Rectal smooth muscle tissue (tissue), 1 donor: ENCODE data around the gene KCNK7.

ENCODE experiments used
- H3K27ac ChIP-seq: one replicate; pipeline ENCODE4 v1.7.0; 2013; ENCODE audit warnings: low read depth, low read length, inconsistent platforms
- H3K27me3 ChIP-seq: one replicate; pipeline ENCODE4 v1.7.0; 2013; ENCODE audit warnings: low read length; ENCODE audit not compliant: control insufficient read depth, insufficient read depth
- H3K36me3 ChIP-seq: one replicate; pipeline ENCODE4 v1.7.0; 2013; ENCODE audit warnings: low read length; ENCODE audit not compliant: control insufficient read depth, insufficient read depth
- H3K4me1 ChIP-seq: one replicate; pipeline ENCODE4 v1.7.0; 2013; ENCODE audit warnings: low read length; ENCODE audit not compliant: control insufficient read depth, insufficient read depth
- H3K4me3 ChIP-seq: one replicate; pipeline ENCODE4 v1.7.0; 2013; ENCODE audit warnings: low read length
- H3K9ac ChIP-seq: one replicate; pipeline ENCODE4 v1.7.0; 2013; ENCODE audit warnings: low read length

The KCNK7 gene

DNA sequence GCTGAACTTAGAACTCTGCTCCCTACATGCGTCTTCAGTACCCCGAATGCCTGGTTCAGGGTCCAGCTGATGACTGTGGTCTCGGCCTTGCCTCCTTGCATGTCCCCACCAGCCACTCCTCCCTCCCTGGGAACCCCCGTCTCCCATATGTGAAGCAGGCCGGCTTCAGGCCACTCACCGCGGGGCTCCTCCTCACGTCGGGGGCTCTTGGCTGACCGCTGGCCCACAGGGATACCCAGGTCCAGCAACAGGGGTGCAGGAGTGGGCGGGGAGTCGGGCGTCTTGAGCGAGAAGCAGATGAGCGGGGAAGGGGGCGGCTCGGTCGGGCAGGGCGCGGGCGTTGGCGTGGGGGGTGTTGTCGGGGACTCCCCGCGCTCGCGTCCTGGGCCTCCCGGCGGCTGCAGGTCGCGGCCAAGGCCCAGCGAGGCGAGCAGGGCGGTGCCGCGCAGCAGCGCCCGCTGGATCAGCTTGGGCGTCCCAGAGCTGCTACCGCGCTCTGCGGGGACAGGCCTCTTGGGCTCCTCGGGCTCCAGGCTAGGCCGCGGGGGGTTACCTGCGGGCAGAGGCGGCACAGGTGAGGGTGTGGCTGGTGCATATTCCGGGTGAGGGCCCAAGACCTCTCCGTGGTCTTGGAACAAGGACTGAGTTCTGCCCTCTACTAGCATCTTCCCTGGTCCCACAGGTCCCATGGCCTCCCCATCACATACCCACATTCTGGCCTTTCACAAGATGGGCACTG, 3.8 kb upstream of the KCNK7 start:
- Histone ChIP-seq H3K27ac (no peak overlapping the region), H3K27me3 (no peaks in the 10 kb centered on the region), H3K9ac (no peak overlapping the region), H3K4me3 (no peak overlapping the region), H3K4me1 (no peaks in the 10 kb centered on the region), H3K36me3 (peaks cover 25% of the 10 kb centered on the region)

DNA sequence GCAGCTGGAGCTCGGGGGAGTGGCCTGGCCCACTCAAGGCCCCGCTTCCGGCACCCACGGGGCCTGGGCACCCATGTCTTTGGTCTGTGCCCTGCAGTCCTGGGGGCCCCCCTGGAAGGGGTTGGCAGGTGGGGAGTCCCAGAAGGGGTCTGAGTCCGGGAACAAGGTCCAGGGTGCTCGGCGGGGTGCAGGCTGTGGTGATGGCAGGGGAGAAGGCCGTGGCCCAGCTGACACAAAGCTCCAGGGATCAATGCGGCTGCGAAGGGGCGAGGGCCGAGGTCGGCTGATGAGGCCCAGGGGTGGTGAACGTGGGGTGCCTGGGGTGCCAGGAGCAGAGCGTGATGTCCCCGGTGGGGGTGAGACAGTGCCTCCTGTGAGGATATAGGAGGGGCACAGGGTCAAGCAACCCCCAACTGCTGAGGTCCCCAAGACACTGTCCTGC, 2.7 kb upstream of the KCNK7 start:
- peaks cover 5% of the 10 kb centered on the region for H3K4me1 ChIP-seq
- no peak overlapping the region for H3K27ac ChIP-seq
- peaks cover 18% of the 10 kb centered on the region for H3K36me3 ChIP-seq
- H3K4me3 ChIP-seq: no peak overlapping the region
- no peaks in the 10 kb centered on the region for H3K27me3 ChIP-seq
- H3K9ac ChIP-seq: no peak overlapping the region

DNA sequence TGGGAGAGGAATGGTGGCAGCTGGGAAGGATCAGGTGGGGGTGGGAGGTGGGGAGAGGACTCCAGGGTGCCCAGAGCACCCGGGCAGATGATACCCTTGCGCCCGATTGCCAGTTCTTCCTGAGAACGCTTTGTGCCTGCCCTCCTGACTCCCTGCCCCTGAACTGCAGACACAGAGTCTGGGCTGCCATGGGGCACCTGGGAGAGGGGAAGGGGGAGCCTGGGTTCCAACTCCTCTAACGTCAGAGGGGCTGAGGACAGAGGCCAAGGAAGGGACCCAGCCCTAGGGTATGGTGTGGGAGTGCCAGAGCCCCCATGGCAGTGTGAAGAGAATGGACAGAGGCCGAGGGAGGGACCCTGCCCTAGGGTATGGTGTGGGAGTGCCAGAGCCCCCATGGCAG, 920 bp upstream of the KCNK7 start:
- Histone ChIP-seq H3K9ac (no peak overlapping the region), H3K27me3 (no peaks in the 10 kb centered on the region), H3K4me1 (peaks cover 8% of the 10 kb centered on the region), H3K36me3 (peaks cover 20% of the 10 kb centered on the region), H3K4me3 (no peak overlapping the region), H3K27ac (no peak overlapping the region)

DNA sequence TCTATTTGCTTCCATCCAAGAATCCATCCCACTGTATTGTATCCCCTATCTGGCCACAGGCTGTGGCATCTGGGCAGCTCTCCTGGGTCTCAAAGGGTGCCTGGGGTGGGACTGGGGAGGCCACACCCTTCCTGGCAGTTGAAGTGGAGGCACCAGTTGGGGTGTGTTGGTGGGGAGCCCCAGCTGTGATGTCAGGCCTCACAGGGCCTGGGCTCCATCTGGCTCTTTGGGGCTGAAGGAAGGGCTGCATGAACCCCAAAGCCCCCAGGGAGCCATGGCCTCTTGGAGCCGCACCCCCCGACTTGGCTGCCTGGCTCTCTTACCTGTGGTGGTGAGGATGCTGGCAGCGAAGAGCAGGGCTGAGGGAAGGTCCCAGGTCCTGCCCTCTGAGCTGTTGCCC, 469 bp downstream of the KCNK7 start:
- no peaks in the 10 kb centered on the region for H3K27me3 ChIP-seq
- peaks cover 8% of the 10 kb centered on the region for H3K4me1 ChIP-seq
- H3K36me3 ChIP-seq: peaks cover 20% of the 10 kb centered on the region
- H3K27ac ChIP-seq: peak overlapping the region; percentile 7
- no peak overlapping the region for H3K4me3 ChIP-seq
- H3K9ac ChIP-seq: no peak overlapping the region

DNA sequence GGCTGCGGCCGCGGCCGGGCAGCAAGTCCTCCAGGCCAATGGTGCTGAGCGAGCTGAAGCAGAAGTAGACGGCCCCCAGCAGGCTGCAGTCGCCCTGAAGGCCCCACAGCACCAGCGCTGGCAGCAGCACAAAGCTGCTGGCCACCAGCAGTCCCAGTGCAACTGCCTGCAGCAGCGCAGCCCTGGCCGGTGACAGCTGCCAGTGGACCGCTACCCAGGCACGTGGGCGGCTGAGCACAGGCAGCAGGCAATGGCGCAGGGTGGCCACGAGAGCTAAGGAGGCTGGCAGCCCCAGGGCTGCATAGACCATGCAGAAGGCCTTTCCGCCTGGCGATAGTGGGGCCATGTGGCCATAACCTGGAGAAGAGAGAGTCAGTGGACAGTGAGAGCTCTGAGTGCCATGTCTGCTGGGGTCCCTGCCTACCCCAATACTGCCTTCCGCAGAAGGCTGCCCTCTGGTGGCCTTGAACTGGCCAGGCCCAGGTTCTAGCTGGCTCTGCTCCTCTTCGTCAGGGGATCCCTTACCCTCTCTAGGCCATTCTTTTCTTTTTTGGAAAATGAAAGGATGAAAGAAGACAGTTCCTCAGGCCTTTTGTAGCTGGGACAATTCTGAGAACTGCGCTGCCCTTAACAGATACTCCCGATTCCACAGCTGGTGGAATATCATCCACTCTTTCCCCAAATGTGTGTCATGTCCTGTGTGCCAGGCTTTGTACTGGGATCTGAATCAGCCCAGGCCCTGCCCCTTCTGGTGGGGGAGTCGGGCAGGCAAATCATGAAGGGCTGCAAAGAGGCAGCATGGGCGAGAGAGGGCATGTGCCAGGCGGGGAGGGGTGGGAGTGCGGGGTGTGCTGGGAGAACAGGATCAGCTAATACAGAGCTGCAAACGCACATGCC, 1.8 kb downstream of the KCNK7 start:
- peaks cover 21% of the 10 kb centered on the region for H3K36me3 ChIP-seq
- no peaks in the 10 kb centered on the region for H3K27me3 ChIP-seq
- no peak overlapping the region for H3K9ac ChIP-seq
- H3K4me1 ChIP-seq: peaks cover 8% of the 10 kb centered on the region
- no peak overlapping the region for H3K4me3 ChIP-seq
- peak overlapping the region; percentile 61 for H3K27ac ChIP-seq

DNA sequence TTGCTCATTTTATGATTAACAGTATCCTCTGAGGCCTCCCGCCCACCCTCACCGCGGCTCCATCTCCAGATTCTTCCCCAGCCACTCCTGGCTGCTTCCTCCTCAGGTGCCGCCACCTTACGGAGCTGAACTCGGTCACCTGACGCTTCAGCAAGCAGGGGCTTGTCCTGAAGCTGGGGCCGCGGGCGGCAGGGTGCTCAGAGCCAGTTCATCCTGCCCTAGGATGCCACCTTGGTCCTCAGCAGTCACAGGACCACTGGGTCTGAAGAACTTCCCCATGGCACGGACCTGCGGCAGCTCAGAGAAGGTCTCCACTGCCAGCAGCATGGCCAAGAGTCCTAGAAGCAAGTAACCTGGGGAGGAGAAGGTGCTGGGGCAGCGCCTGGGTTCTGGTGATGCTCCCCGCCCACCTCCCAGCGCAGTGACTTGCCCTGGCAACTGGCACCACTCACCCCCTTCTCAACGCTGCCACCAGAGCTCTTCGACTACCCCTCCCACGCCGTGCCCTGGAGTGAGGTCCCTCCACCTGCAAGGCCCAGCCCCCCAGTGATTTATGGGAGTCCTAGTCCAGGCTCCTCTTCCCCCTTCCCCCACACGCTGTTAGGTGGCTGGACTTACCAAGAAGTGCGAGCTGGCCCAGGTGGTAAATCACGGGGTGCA, 2.6 kb downstream of the KCNK7 start:
- Histone ChIP-seq H3K9ac (no peak overlapping the region), H3K4me3 (peak overlapping the region; percentile 8), H3K36me3 (peaks cover 14% of the 10 kb centered on the region), H3K4me1 (peaks cover 14% of the 10 kb centered on the region), H3K27ac (peak overlapping the region; percentile 16), H3K27me3 (no peaks in the 10 kb centered on the region)

DNA sequence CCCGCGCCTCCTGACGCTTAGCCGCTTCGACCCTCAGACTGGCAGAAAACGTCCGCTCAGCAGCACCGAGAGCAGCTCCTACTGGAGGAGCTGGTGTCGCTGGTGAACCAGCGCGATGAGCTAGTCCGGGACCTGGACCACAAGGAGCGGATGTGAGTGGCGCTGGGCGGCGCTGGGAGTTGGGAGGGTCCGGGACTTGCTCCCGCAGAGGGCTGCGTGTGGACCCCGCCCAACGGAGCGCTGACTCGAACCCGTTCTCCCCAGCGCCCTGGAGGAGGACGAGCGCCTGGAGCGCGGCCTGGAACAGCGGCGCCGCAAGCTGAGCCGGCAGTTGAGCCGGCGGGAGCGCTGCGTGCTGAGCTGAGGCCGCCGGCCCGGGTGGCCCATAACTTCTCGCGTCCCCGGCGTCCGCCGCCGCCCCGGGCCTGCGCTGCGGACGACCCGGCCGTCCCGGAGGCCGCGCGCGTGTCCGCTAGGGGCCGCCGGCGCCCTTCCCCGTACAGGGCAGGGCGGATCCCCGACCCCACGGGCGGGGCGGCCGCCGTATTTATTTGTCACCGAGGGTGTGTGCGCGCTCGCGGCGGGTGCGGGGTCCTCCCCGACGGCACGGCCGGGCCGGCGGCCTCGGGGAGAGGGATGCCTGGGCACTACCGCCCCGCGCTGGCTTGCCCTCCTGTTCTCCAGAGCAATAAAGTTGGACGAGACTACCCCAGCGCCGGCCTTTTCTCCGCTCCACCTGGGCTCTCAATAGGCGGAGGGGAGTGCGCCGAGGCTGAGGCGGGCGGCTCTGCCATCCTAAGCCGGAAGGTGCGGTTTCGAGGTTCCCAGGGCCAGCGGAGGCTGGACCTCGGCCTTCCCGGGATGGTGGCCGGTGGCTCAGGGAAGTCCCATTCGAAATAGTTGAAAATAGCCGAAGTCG, 3.4 kb downstream of the KCNK7 start:
- peak overlapping the region; percentile 8 for H3K4me3 ChIP-seq
- H3K27ac ChIP-seq: no peak overlapping the region
- no peaks in the 10 kb centered on the region for H3K27me3 ChIP-seq
- H3K4me1 ChIP-seq: peaks cover 21% of the 10 kb centered on the region
- peaks cover 11% of the 10 kb centered on the region for H3K36me3 ChIP-seq
- H3K9ac ChIP-seq: no peak overlapping the region

DNA sequence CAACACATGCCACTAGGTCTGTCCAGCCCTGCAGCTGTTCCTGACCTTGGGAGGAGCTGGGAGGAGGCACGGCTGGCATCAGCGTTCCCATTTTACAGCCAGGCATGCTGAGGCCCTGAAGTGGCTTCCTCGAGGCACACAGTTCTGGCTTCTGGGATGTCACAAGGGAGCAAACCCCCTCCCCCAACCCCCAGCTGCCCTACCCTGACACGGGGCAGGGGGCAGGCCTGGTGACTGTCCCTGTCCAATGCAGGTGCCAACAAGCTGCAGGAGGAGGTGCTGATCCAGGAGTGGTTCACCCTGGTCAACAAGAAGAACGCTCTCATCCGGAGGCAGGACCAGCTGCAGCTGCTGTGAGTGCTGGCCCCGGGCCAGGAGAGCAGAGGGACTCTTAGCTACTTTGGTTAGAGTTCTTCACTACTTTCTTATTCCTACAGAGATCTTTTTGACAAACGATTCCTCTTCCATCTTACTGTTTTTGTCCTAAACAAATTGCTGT, 5.3 kb downstream of the KCNK7 start:
- Histone ChIP-seq H3K27me3 (no peaks in the 10 kb centered on the region), H3K27ac (no peak overlapping the region), H3K4me3 (no peak overlapping the region), H3K36me3 (peaks cover 16% of the 10 kb centered on the region), H3K4me1 (peaks cover 27% of the 10 kb centered on the region), H3K9ac (no peak overlapping the region)

DNA sequence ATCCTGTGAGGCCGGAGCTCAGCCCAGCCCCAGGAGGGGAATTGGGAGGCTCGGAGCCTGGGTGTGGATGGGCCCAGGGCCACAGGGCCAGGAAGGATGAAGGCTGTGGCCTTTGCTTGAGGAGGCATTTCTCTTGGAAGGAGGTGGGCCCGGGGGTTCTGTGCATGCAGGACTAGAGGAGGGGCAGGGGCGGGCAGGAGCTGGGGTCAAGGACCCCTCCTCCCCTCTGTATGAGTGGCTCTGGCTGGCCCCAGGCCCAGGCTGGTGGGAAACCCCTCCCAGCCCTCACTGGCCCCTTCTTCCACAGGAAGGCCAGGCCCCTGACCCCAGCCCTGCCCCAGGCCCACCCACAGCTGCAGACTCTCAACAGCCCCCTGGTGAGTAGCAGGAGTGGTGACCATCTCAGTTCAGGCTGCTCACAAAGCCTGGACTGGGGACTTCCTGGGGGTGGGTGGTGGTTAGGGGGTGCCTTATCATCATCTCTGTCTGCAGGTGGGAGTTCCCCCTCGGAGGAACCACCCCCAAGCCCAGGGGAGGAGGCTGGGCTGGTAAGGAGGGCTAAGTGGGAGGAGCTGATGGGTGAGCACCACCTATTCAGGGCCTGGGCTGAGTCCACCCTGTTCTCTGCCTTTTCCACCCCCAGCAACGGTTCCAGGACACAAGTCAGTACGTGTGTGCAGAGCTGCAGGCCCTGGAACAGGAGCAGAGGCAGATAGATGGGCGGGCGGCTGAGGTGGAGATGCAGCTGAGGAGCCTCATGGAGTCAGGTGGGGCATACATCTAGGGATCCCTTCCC, 6.0 kb downstream of the KCNK7 start:
- H3K4me1 ChIP-seq: peaks cover 27% of the 10 kb centered on the region
- no peak overlapping the region for H3K4me3 ChIP-seq
- H3K9ac ChIP-seq: no peak overlapping the region
- peaks cover 16% of the 10 kb centered on the region for H3K36me3 ChIP-seq
- H3K27me3 ChIP-seq: no peaks in the 10 kb centered on the region
- no peak overlapping the region for H3K27ac ChIP-seq

DNA sequence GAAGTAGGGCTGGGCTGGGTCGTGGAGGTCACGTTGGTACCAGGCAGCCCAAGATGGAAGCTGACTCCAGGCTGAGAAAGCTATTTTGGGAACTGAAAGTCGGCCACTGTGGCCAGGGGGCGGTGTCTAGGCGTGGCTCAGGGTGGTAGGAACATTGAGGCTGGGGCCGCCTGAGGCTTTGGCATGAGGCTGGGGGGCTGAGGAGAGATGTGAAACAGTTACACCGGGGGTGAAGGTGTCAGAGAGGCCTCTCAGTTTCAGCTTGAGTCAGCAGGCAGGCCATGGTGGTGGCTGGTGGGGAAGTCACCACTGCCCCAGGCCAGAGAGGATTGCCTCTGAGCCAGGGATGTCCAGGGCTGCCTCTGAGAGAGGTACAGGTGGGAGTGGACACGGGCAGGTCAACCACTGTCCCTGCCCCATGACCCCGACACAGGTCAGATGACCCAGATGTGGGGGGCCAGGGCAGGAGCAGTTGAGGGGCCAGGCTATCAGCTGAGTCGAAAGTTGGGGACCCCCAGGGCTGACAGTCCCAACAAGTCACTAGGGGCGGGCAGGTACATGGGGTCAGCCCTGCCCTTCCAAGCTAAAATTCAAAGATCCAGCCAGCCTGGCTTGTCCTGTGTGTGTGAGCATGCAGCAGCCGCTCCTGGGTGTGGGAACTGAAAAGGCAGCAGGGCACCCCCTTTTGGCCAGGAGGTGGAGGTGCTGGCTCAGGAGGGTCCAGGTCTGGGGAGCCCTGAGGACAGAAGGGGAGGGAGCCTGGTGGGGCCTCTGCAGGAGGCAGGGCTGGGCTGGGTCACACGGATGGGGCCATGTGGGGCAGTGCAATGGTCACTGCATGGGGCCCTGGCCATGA, 7.2 kb downstream of the KCNK7 start:
- Histone ChIP-seq H3K9ac (no peak overlapping the region), H3K4me3 (no peak overlapping the region), H3K27ac (peak overlapping the region; percentile 62), H3K27me3 (no peaks in the 10 kb centered on the region), H3K36me3 (peaks cover 24% of the 10 kb centered on the region), H3K4me1 (peaks cover 23% of the 10 kb centered on the region)
